Neuron (in vitro differentiated cells): Measurements from ENCODE around the gene RAE1.

Experiments used
- H2AFZ ChIP-seq: one replicate; pipeline ENCODE4 v1.6.1; 2013; ENCODE audit warnings: low read depth, mild to moderate bottlenecking, inconsistent platforms, low read length, moderate library complexity
- H3K27me3 ChIP-seq: one replicate; pipeline ENCODE4 v1.6.1; 2013; ENCODE audit warnings: low read length; ENCODE audit not compliant: insufficient read depth
- H3K36me3 ChIP-seq: one replicate; pipeline ENCODE4 v1.6.1; 2013; ENCODE audit warnings: low read length; ENCODE audit not compliant: insufficient read depth
- H3K4me1 ChIP-seq: one replicate; pipeline ENCODE4 v1.6.1; 2013; ENCODE audit warnings: low read length; ENCODE audit not compliant: insufficient read depth
- H3K4me3 ChIP-seq: 2 replicates; pipeline ENCODE4 v1.5.1; 2013; ENCODE audit warnings: mild to moderate bottlenecking, low read length, moderate library complexity
- H3K9me3 ChIP-seq: one replicate; pipeline ENCODE4 v1.6.1; 2013; ENCODE audit warnings: low read length

RAE1 gene

DNA sequence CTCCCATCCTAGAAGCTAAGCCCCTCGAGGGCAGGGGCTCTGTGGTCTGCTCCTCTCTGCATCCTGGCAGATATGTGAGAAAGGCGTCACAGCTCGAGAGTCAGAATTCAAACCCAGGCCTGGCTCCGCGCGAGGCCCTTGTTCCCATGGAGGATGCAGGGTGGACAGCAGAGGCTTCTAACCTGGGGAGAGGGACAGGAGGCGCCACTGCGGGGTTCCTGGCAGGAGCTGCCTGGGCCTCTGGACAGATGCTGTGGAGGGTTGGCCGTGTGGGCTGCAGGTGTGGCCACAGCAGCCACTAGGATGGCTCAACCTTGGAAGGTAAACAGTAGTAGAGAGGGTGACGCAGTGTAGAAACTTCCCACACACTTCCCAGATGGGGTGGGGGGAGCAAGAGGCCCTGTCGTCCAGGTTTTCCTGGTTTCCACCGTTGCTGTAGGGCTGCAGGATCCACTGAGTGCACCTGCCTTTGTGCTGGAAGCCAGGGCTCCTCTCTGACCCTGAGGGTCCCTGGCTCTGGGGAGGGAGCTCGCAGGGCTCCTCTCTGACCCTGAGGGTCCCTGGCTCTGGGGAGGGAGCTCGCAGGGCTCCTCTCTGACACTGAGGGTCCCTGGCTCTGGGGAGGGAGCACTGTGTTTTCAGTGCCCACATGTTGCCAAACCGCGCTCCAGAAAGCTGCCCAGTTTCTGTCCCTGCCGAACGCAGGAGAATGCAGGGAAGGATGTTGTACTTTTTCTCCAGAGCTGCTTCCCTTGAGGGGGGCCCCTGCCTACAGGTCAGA, 54.4 kb downstream of the RAE1 start:
- Histone ChIP-seq H3K9me3 (no peaks in the 10 kb centered on the region), H3K4me3 (no peak overlapping the region), H3K4me1 (peaks cover 13% of the 10 kb centered on the region), H2AFZ (no peak overlapping the region), H3K36me3 (peaks cover 53% of the 10 kb centered on the region), H3K27me3 (no peaks in the 10 kb centered on the region)

GRCh38 chr20:57407541-57407956, 56.5 kb downstream of the RAE1 start:
- H3K27me3 ChIP-seq = no peaks in the 10 kb centered on the region
- H3K4me1 ChIP-seq = peaks cover 13% of the 10 kb centered on the region
- H3K36me3 ChIP-seq = peaks cover 40% of the 10 kb centered on the region
- H3K4me3 ChIP-seq = no peak overlapping the region
- no peak overlapping the region for H2AFZ ChIP-seq
- H3K9me3 ChIP-seq = no peaks in the 10 kb centered on the region

- Histone ChIP-seq H3K4me3 (no peak overlapping the region), H2AFZ (no peak overlapping the region), H3K4me1 (peaks cover 13% of the 10 kb centered on the region), H3K9me3 (no peaks in the 10 kb centered on the region), H3K27me3 (no peaks in the 10 kb centered on the region), H3K36me3 (peaks cover 35% of the 10 kb centered on the region)
Measured at GRCh38 chr20:57408131-57408530, 57.1 kb downstream of the RAE1 start.

GRCh38 chr20:57408536-57409233, 57.6 kb downstream of the RAE1 start:
- Histone ChIP-seq H3K4me1 (peaks cover 13% of the 10 kb centered on the region), H2AFZ (no peak overlapping the region), H3K36me3 (peaks cover 35% of the 10 kb centered on the region), H3K9me3 (no peaks in the 10 kb centered on the region), H3K4me3 (no peak overlapping the region), H3K27me3 (no peaks in the 10 kb centered on the region)

GRCh38 chr20:57409316-57409671, 58.2 kb downstream of the RAE1 start:
- H3K4me3 ChIP-seq = no peak overlapping the region
- peaks cover 13% of the 10 kb centered on the region for H3K4me1 ChIP-seq
- no peaks in the 10 kb centered on the region for H3K27me3 ChIP-seq
- peaks cover 35% of the 10 kb centered on the region for H3K36me3 ChIP-seq
- H3K9me3 ChIP-seq = no peaks in the 10 kb centered on the region
- H2AFZ ChIP-seq = no peak overlapping the region

DNA sequence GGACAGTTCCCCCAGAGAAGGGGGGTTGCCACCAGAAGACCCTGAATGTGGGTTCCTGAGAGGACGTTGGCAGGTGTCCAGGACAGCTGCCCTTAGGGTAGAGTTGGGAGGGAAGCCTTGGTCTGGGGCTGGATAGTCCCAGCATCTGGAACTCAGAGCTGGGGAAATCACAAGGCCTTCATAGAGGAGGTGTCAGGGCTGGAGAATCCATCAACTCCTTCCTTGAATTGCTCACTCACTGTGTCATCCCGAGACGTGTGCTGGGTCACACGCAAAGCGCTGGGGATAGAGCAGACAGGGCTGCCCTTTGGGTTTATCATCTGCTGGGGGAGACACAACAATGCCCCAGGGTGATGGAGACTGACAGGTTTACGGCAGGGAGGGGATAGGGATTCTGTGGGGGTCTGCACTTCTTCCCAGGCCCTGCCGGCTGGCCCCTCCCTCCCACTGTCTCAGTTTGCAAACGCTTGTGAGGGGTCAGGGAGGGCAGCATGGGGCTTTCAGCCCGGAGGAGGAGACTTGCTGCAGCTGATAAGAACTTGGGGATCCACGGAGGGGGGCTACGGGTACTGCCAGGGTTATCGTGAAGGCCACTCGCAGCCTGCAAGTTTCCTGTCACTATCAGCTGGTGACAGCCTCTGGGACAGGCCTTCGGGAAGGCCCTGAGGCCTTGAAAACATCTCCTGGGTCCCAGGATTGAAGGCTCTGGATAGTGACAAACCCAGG, 58.8 kb downstream of the RAE1 start:
- peaks cover 34% of the 10 kb centered on the region for H3K36me3 ChIP-seq
- no peaks in the 10 kb centered on the region for H3K27me3 ChIP-seq
- no peak overlapping the region for H3K4me3 ChIP-seq
- no peak overlapping the region for H2AFZ ChIP-seq
- no peaks in the 10 kb centered on the region for H3K9me3 ChIP-seq
- peaks cover 13% of the 10 kb centered on the region for H3K4me1 ChIP-seq

GRCh38 chr20:57410398-57410920, 59.4 kb downstream of the RAE1 start:
- H3K4me1 ChIP-seq = peaks cover 13% of the 10 kb centered on the region
- no peaks in the 10 kb centered on the region for H3K9me3 ChIP-seq
- H2AFZ ChIP-seq = no peak overlapping the region
- peaks cover 31% of the 10 kb centered on the region for H3K36me3 ChIP-seq
- no peak overlapping the region for H3K4me3 ChIP-seq
- H3K27me3 ChIP-seq = no peaks in the 10 kb centered on the region

DNA sequence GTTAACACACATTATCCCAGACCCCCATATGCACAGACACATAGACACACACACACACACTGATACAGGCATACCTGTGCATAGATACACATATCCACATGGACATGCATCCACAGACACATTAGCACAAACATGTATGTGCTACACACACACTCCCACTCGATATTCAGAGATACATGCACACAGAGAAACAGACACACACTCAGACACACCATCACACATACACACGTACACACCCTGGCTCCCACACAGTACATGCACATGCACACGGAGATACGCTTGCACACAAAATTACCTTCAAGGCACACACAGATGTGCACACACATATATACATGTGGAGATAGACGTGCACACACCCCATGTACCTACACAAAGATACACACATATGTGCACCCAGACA, 59.9 kb downstream of the RAE1 start:
- Histone ChIP-seq H2AFZ (no peak overlapping the region), H3K9me3 (no peaks in the 10 kb centered on the region), H3K4me1 (peaks cover 13% of the 10 kb centered on the region), H3K4me3 (no peak overlapping the region), H3K27me3 (no peaks in the 10 kb centered on the region), H3K36me3 (peaks cover 29% of the 10 kb centered on the region)

GRCh38 chr20:57411406-57412283, 60.6 kb downstream of the RAE1 start:
- no peaks in the 10 kb centered on the region for H3K9me3 ChIP-seq

DNA sequence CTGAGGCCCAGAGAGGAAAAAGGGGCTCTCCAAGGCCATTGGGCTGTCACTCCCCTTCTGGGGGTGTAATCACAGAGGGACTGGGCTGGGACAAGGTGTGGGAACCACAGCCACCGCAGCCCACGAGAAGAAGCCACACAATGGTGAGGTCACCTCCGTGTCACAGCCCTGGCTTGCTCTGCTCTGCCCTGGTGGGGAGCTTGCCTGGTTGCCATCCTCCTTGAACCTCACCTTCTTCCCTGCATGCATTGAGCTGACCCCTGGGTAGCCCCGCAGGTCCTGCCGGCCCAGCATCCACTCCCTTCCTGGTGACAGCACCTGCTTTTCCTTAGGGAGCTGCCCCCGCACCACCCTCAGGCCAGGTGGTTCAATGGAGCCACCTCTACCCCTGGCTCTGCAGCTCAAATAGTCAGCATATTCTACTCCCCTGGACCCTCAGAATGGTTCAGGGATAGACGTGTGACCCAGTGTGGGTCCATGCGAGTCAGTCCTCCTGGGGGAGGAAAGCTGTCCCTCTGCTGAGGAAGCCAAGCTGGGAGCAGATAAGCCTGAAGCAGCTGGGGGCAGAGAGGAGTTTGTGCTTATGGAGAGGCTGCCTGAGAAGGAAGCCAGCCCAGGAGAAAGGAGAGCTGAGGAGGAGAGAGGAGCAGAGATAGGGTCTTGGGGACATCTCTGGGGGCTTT, 61.4 kb downstream of the RAE1 start:
- H3K9me3 ChIP-seq = no peaks in the 10 kb centered on the region
- H3K4me3 ChIP-seq = no peak overlapping the region
- peaks cover 13% of the 10 kb centered on the region for H3K4me1 ChIP-seq
- H3K36me3 ChIP-seq = peaks cover 16% of the 10 kb centered on the region
- H3K27me3 ChIP-seq = no peaks in the 10 kb centered on the region
- no peak overlapping the region for H2AFZ ChIP-seq

More at GRCh38 chr20:57411406-57412283, 60.6 kb downstream of the RAE1 start:
- H2AFZ ChIP-seq = no peak overlapping the region
- H3K4me3 ChIP-seq = no peak overlapping the region
- H3K36me3 ChIP-seq = peaks cover 23% of the 10 kb centered on the region
- H3K27me3 ChIP-seq = no peaks in the 10 kb centered on the region
- H3K4me1 ChIP-seq = peaks cover 13% of the 10 kb centered on the region

- Histone ChIP-seq H2AFZ (no peak overlapping the region), H3K4me1 (peaks cover 13% of the 10 kb centered on the region), H3K27me3 (no peaks in the 10 kb centered on the region), H3K9me3 (no peaks in the 10 kb centered on the region), H3K36me3 (peaks cover 2% of the 10 kb centered on the region), H3K4me3 (no peak overlapping the region)
Measured at GRCh38 chr20:57413986-57414385, 62.9 kb downstream of the RAE1 start.
